GM19463 (cell line): ENCODE measurements around the gene EN2.

Experiments used
- ATAC-seq: cut with Tn5 transposase; IDR thresholded peaks from one replicate; pipeline ENCODE4 v1.9.1; 2021; ENCODE audit warnings: mild to moderate bottlenecking, moderate library complexity; ENCODE audit not compliant: unreplicated experiment

Gene EN2

DNA sequence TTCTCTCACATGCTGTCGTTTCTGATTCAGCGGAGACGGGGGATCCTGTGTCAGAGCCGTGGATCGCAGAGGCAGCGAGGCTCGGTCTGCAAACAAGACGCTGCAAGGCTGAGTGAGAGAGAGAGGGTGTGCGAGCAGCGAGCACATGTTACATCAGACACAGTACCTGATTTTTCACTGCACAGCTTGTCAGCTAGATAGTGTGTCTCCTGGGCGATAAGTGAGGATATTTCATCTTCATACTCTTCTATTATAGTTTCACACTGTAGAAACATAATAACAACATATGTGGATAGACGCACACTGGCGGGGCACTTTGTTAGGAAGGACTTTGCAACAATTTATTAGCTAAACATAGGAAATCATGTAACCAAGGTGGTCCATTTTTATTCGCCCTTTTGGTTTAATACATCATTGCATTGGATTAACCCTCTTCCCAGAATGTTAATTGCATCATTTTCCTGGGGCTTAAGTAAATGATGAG lies 49.0 kb downstream of the EN2 start:
- no peak for ATAC-seq

DNA sequence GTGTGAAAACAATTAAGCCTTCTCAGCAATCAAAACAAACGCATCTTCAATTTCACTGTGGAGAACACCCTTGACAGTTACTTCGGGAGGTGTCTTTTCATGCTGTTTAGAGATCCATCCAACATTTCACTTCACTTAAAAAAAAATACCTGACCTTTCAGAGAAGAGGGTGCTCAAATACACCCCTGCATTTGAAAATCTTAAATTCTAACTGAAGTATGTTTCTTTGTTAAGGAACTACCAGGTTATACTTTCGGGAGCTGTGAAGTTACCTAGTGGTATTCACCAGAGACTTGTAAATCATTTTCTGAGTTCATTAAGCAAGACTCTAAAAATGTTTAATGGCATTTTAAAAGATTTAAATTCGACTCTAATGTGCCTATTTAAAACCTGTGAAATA lies 49.6 kb downstream of the EN2 start:
- ATAC-seq = no peak

DNA sequence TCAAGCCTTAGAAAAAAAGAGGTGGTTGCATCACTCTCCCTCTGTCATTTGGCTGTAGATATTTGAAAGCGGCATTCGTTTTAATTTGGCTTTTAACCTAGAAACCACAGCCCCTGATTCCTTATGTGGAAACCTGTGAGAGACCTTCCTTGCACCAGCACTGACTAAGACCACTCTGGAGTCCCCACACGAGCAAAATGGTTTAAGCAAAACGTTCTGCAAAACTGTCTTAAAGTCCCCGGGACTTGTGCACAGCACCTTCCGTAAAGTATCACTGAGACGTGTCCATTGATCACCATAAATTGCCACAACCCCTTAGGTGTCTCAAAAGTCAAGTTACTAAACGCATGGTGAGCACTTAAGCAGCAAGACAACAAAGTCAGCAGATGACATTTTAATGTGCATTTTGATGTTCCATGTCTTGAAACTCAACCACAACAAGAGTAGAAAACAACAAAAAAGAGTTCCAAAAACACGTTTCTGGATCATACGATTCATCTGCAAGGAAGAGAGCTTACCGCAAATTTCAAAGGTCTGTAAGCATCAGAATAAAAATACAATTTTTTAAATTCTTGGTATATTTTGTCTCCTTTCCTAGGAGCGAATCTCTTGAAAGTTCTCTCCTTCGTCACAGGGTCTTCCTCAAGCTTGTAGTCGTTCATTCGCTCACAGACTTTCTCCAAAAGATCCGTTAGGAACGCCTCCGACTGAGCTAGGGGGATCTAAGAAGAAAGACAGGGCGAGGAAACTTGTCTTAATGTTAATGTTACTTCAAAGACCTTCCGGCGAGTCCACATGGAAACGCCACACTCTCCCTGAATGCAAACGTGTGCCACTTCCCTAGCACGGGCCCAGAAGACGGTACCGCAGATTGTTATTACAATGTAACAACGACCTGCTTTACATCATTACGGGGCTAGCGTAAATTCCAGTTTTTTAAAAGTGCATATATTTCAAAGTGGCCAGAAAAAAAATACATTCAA lies 50.7 kb downstream of the EN2 start:
- no peak for ATAC-seq

DNA sequence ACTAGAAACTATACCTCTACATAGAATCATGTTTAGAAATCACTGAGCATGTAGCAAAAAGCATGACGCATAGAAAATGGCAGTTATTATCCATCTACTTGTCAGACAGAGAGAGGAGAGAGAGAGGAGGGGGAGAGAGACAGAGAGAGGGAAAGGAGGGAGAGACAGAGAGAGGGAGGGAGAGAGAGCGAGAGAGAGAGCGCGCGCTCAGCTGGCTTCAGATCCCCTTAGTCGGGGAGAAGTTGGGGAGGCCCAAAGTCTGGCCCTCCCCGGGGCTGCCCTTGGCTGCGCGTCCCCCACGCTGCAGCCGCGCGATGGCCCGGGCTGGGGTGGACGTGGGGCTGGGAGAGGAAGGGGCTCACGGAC lies 51.4 kb downstream of the EN2 start:
- ATAC-seq = no peak

DNA sequence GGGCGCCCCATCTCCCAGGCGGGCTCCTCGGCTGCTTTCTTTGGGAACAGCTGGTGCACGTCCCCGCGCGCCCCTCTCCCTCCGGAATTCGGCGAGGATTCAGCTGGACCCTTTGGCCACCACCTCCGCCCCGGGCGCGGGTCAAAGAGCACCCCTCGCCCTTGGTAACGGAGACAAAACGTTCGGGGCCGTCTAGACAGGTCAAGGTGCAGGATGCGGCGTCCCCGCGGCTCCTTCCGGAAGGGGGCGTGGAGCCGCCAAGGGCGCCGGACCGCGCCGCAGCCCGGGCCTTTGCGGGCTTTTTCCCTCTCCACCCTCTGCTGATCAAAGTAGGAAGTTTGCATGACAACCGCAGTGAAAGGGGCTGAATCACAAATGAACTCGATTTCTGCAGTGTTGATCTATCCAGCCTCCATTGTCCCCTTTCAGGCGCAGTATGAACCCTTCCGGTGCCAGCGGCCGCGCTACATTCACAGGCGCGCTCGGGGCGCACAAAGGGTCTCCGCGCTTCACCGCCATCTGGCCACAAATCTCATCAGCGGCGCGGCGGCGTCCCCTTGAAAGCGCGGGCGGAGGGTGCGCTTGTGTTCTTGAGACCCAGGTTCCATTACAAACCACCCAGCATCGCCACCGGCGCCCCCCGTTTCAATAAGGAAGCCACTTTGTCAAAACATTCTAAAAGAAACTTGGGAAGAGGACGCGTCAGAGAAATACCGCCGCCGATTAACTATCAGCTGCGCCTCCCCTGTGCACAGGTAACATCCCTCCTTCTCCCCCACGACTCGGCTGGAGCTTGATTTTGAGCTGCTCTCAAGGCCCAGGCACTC lies 52.0 kb downstream of the EN2 start:
- ATAC-seq = no peak

DNA sequence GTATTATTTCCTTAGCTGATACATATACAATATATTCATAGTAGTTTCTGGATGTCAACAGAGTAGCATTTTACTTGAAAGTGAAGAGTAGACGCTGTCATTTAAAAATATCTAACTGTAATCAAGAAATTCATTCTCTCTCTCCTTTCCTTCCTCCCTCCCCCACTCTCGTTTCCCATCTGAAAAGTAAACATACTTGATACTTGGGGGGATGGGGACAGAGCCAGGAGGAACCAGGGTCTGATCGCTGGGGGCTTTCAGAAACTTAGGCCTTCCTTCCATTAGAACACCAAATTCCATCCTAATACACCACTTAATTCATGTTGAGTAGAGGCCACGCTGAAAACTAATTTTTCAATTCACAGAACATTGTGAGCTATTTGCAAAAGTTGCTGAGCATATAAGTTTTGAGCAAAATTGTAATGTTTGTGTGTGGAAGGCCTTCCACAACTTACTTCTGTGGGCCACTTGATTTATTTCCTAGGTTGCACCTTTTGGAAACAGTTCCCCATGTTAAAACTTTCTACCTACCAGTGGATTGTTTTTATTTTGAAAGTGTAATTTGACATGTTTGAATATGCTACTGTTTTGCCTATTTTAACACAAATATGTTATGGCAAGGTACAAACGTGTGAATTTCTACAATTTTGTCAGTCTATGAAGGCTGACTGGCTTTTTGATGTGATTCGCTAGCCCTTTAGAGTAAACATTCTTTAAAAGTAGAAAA lies 53.2 kb downstream of the EN2 start:
- no peak for ATAC-seq

DNA sequence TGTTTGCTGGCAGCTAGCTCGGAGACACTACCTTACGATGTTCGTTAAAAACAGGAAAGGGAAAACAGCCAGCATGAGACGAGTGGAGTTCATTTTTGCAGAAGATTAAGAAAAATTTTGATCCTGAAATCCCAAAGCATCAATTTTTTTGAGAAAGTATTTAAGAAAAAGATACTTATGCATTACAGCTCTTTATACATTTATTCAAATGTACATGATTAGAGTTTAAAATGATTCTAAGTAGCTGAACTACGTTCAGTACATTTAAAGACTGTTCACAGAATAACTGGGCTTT lies 53.7 kb downstream of the EN2 start:
- no peak for ATAC-seq

DNA sequence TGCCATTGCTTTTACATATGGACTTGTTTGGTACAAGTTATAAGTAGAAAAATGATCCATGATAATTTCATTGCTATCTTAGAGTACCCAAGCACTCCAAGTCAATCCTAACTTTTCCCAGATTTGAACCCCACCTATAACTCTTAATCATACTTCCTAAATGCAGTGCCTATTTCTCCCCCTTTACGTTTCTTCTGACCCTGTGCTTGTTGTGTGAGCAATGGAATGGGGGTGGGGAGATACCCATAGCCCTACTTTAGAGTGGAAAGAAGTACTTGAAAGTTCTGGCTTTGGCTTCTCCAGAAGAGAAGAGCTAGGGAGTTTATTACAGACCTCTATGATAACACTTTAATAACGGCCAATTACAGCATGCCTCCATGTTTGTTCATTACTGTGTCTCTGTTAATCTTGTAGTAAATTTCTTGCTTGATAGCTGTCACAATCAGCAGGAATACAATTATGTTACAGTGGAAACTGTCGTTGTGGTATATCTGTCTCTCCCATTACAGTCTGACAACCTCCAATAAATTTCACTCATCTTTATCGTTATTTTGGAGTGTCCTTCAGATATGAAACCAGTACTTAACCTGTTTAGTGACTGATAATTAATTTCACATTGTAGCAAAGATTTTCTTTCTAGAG lies 54.4 kb downstream of the EN2 start:
- no peak for ATAC-seq

DNA sequence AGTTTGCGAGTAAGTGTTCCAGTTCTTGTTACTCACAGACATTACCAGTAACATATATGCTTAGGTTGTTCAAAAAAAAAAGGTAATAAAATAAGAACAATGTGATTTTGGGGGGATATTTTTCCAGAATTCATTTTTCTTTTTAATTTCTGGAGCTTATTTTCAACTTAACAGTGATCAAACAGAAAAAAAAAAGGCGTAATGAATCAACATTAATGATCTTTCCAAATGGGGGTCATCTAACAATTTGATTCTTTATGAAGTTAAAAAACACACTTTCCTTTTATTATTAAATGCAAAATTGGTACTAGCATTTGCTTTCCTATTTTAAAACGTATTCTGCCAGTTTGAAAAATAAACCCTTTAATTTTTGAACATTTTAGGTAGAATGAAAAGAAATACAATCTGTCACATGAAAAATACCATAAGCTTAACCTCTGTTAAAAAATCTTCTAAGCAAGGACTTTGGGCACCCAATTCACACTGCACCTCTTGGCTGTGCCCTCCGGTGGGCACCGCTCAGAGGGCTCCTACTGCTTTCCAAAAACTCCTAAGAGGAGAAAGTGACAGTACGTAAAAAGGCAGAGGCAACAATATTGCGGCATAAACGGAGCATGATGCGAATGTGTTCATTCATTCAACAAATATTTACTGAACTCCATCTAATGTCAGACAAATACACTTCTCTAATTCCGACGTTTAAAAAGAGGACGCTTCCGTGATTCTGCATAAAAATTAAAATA lies 55.8 kb downstream of the EN2 start:
- no peak for ATAC-seq

DNA sequence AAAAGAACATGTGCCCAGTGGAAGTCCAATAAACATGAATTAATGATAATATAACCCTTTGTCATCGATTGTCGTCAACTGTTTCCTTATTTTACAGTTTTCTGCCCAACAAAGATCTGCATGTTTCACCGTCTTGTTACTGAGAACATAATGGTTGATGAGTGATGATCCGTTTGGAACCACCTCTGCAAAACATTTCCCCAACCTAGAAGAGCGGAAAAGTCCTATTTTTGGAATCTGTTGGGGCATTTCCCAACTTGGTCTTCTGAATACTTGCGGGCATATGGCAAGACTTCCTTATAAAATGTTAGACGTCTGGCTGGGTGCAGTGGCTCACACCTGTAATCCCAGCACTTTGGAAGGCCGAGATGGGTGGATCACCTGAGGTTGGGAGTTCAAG lies 56.4 kb downstream of the EN2 start:
- ATAC-seq = no peak
